ENCODE data around the gene CD99. TPM values are rescaled to one million over a fixed set of nuclear protein-coding genes. Genes with fewer than 3 reads are reported as not detected.
"Not testable (repeated sequence)": the region's sequence is repeated elsewhere in the genome, so short reads cannot be mapped to it uniquely, and the experiment has no call there.

Gene CD99
- total RNA-seq, 4 donors from 2014 or later: 285 to 421 (median 292) TPM

- ATAC-seq: no peak
- no peaks in the 10 kb centered on the region for H3K9me3 ChIP-seq
- no peak overlapping the region for H3K27ac ChIP-seq
- no peak overlapping the region for H3K4me3 ChIP-seq
- H3K27me3 ChIP-seq: no peaks in the 10 kb centered on the region
- H3K4me1 ChIP-seq: peaks cover 0 to 8% (median 0%) of the 10 kb centered on the region in 3 donors
- peaks cover 0 to 94% of the 10 kb centered on the region in 2 donors for H3K36me3 ChIP-seq
- WGBS, 2 donors (ENCODE audit: low coverage in 1 of 2): 76 to 83% methylated on average over 5 of the region's 5 CpGs
- TF ChIP-seq CTCF (IDR thresholded peaks at IDR 0.05): no peak
- TF ChIP-seq POLR2AphosphoS5 (IDR thresholded peaks at IDR 0.05): no peak
- no peak for TF ChIP-seq EP300 (IDR thresholded peaks at IDR 0.05)
- TF ChIP-seq POLR2A (IDR thresholded peaks at IDR 0.05): no peak
Observed at GRCh38 chrX:2717312-2717711, 26.2 kb downstream of the CD99 start.

DNA sequence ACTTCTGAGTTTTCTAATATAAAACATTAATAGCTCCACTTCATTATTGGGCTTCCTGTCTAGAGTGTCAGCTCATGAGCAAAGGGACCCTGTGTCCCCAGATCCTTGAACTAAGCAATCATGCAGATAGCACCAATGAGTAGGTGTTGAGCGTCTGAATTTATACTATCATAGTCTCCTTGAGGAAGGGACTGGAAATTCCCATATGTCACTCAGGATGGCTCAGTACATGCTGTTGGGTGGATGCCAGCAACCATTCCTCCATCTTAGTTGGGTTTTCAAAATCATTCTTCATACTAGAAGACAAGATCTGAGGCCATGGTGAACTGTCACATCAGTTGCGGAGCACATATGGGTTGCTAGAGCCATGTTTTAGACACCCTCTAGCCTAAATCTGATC is 27.7 kb downstream of the CD99 start:
- Histone ChIP-seq H3K9me3 (no peaks in the 10 kb centered on the region), H3K4me3 (no peak overlapping the region), H3K27me3 (no peaks in the 10 kb centered on the region), H3K36me3 (peaks cover 0 to 96% of the 10 kb centered on the region in 2 donors), H3K4me1 (peaks cover 0 to under 1% (median 0%) of the 10 kb centered on the region in 3 donors), H3K27ac (no peak overlapping the region)
- 100% methylated on average over 2 of the region's 2 CpGs; no CpG with 5 or more reads in 1 of the 2 donors for WGBS, 2 donors (ENCODE audit: low coverage in 1 of 2)
- TF ChIP-seq EP300 (IDR thresholded peaks at IDR 0.05) (no peak), CTCF (IDR thresholded peaks at IDR 0.05) (no peak)
- ATAC-seq: no peak

DNA sequence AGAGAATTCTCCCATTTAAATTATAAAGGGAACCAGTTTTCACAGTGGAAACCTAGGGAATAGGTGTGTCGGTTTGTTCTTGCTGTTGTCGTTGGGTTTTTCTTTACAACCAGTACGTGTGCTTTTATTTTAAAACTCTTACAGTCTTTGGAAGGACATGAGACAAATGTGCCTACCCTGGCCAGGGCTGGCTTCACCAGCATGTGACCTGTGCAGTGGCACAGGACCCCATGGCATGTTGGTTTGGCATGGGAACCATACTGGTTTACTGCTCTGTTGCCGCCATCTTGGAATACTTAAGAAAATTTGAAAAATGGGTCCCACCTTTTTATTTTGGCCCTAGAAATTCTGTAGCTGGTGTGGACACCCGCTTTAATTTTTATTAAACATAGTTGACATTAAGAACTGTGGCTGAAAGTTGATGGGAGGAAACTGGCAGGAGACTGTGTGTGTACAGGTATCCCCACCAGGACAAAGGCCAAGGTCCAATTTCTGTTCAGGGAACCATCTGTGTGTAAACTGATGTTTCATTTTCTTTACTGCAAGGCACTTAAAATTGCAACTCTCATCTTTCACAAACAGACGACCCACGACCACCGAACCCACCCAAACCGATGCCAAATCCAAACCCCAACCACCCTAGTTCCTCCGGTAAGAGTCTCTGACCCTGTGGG is 28.8 kb downstream of the CD99 start:
- Histone ChIP-seq H3K27ac (no peak overlapping the region), H3K27me3 (no peaks in the 10 kb centered on the region), H3K4me1 (no peaks in the 10 kb centered on the region), H3K36me3 (peaks cover 0 to 100% of the 10 kb centered on the region in 2 donors), H3K4me3 (no peak overlapping the region), H3K9me3 (no peaks in the 10 kb centered on the region)
- 95 to 96% methylated on average over 4 to 9 of the region's 10 CpGs for WGBS, 2 donors (ENCODE audit: low coverage in 1 of 2)
- TF ChIP-seq EP300 (IDR thresholded peaks at IDR 0.05): no peak
- no peak for TF ChIP-seq POLR2A (IDR thresholded peaks at IDR 0.05)
- no peak for TF ChIP-seq CTCF (IDR thresholded peaks at IDR 0.05)
- ATAC-seq: no peak

DNA sequence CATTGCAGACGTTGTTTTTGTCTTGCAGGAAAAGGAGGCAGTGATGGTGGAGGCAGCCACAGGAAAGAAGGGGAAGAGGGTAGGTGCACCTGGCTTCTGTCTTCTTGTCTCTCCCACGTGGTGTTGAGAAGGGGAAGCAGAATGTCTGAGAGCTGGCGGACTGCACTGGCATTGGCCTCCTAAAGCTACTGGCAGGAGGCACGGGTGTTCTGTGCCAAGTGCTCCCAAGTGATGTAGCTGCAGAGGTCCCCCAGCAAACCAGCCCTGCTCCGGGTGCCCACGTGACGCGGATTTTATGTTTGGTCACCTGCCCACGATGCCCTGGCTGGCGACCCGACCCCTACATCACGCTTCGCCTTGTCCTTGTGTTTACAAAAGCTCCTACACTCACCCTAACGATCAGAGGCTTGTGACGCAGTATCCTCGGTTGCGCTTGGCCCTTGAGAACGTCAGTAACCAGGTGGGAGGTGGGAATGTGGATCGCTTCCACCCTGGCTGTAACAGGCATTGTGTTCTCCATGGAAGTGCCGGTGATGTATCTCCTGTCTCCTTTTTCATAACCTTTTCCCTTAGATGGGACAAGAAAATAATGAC is 32.3 kb downstream of the CD99 start:
- no peak for TF ChIP-seq EP300 (IDR thresholded peaks at IDR 0.05)
- no peak for TF ChIP-seq CTCF (IDR thresholded peaks at IDR 0.05)
- no peak for TF ChIP-seq POLR2AphosphoS5 (IDR thresholded peaks at IDR 0.05)
- no peak for TF ChIP-seq POLR2A (IDR thresholded peaks at IDR 0.05)
- ATAC-seq: no peak
- Histone ChIP-seq H3K27ac (no peak overlapping the region), H3K36me3 (peaks cover 0 to 100% of the 10 kb centered on the region in 2 donors), H3K4me3 (no peak overlapping the region), H3K27me3 (no peaks in the 10 kb centered on the region), H3K9me3 (no peaks in the 10 kb centered on the region), H3K4me1 (no peaks in the 10 kb centered on the region)
- 78 to 100% methylated on average over 1 to 8 of the region's 20 CpGs for WGBS, 2 donors (ENCODE audit: low coverage in 1 of 2)

DNA sequence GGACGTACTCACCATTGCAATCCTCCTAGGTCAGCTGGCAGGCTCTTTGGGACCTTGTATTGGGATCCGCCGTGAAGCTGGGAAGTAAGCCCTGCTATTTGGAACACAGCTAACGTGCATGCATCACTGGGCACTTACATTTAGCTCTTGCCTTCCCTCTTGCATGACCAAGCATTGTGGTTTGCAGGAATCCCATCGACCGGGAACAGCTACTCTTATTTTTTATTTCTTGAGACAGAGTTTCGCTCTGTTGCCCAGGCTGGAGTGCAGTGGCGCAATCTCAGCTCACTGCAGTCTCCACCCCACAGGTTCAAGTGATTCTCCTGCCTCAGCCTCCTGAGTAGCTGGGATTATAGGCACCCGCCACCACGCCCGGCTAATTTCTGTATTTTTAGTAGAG is 36.2 kb downstream of the CD99 start:
- H3K4me3 ChIP-seq, H3K27ac ChIP-seq, ATAC-seq, H3K27me3 ChIP-seq, H3K4me1 ChIP-seq, H3K9me3 ChIP-seq: not testable (repeated sequence)
- peaks cover 0 to 100% of the 10 kb centered on the region in 2 donors for H3K36me3 ChIP-seq
- 80 to 100% methylated on average over 1 to 6 of the region's 11 CpGs for WGBS, 2 donors (ENCODE audit: low coverage in 1 of 2)
